GM04504 (cell line): Measurements from ENCODE around the gene MAPK14.

Experiments used
- DNase-seq: peaks from one replicate; pipeline ENCODE4 v3.0.0-alpha.2; 2012; ENCODE audit warnings: low read depth

MAPK14 gene

DNA sequence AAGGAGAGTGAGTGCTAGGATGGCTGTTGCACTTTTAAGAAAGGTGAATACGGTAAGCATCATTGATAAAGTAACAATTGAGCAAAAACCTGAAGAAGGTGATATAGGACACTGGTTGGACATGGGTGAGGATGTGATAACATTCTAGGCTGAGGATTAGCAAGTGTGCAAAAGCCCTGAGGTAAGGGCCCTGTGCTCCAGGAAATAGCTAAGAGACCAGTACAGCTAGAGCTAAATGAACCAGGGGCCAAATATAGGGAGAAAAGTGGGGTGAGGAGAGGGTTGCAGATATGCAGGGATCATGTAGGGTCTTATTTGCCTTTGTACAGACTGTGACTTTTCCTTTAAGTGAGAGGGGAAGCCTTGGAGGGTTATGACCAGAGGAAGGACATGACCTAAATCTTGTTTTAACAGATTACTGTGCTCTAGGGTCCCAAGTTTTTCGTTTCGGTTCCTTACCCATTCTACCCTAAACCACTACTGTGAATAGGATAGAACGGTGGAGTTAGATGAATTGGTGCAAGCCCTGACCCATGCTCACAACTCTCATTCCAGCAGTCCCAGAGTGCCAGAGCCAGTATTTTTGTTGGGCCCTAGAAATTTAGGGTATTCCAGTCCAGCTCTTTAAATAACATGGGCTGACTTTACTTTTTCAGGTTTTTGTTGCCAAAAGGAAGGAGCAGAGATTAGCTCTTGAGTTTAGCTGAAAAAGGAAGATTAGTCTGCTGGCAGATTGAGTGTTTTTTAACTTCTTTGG lies 10.7 kb downstream of the MAPK14 start:
- no peak for DNase-seq

DNA sequence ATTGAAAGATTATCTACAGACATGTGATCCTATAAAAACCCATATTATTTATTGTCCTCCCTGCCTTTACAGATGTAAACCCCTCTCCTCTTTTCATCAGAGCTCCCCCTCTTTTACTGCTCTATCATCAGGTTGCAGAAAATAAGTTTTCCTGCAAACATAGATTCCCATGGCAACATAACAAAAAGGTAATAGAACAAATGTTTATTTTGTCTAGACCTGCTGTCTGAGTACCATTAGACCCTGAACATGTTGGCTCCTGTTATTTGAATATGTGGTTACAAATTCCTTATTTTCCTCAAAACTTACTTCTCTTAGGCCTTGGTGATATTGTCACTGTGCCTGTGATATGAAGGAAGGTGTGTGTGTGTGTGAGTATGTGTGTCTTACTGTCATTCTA lies 11.5 kb downstream of the MAPK14 start:
- DNase-seq, result no peak

DNA sequence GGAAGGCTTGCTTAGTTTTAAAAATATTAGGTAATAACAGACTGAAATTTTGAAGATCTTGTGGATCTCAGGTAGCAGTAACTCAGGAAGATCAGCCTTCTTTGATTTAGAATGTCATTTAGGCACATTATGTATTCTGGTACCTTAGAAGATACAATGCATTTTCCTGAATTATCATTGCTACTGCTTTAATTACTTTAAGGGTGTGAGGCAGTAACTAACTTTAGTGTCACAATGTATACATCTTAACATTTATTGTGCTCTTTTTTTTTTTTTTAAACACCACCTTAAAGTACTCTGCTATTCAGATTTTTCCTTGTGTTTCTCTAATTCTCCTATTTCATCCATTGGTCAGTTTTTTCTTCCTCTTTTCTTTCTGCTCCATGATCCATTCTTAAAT lies 13.3 kb downstream of the MAPK14 start:
- no peak for DNase-seq

DNA sequence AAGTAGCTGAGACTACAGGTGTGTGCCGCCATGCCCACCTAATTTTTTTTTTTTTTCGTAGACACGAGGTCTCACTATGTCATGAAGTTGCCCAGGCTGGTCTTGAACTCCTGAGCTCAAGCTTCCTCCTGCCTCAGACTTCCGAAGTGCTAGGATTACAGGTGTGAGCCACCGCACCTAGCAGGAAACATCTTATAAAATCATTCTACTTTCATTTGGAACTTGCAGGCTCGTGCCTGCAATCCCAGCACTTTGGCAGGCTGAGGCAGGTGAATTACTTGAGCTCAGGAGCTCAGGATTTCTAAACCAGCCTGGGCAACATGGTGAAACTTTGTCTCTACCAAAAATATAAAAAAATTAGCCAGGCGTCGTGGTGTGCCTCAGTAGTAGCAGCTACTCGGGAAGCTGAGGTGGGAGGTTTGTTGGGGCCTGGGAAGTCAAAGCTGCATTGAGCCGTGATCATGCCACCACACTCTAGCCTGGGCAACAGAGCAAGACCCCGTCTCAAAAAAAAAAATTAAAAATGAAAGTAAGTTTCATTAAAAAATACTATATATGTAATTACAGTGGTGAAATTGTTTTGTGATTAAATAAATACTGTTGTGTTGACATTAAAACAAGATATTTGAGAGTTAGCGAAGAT lies 15.1 kb downstream of the MAPK14 start:
- DNase-seq, result no peak

DNA sequence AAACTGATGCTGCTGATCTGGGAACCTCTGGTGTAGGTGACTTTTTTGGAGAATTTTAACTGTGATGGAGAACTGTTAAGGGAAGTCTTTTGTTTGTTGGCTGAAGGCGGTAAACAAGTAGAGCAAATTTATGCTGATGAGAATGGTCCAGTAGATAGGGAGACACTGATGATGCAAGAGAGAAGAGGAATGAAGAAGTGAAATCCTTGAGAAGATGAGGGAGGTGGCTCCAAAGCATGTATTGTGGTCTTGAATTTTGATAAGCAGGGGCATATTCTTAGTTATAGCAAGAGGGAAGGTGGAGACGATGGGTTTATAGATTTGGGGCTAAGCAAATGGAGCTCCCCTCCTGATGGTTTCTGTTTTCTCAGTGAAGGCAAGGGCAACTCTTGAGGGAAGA lies 22.0 kb downstream of the MAPK14 start:
- DNase-seq, result no peak

DNA sequence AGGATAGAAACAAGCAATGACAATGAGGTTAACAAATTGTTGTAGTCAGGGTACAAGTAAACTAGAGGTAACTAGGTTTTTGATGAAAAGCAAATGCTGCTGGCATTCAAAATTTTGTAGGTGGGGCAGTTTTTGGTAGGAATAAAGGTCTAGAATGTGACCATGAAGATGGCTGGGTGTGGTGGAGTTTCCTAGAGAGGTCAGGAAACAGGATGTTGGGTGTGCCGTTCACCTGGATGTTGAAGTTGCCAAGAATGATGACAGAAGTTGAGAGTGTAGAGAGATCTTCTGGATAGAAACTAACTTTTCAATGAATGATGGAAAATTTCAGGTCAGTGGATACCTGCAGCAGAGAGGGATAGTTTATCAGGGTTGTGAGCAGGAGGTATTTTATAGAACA lies 22.7 kb downstream of the MAPK14 start:
- DNase-seq, result no peak

DNA sequence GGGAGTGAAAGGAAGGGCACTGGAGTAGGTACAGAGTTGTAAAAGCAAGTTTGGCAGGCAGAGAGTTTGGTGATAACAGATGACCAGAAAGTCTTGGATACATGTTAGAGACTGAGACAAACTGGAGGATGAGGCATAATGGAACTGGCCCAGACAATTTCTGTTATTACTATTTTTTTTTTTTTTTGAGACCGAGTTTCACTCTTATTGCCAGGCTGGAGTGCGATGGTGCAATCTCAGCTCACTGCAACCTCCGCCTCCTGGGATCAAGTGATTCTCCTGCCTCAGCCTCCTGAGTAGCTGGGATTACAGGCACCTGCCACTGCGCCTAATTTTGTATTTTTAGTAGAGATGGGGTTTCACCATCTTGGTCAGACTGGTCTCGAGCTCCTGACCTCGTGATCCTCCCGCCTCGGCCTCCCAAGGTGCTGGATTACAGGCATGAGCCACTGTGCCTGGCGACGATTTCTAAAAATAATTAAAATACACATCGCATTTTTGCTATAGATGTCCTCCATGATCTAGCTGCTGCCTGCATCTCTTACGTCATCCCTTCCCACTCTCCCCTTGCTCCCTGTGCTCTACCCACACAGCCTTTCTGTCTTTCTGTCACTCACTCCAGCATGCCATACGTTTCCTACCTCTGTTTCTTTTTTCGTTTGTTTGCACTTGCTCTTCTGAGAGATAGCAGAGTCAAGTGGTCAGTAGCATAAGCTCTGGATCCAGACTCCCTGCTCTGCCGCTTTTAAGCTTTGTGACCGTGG lies 23.5 kb downstream of the MAPK14 start:
- DNase-seq, result no peak

DNA sequence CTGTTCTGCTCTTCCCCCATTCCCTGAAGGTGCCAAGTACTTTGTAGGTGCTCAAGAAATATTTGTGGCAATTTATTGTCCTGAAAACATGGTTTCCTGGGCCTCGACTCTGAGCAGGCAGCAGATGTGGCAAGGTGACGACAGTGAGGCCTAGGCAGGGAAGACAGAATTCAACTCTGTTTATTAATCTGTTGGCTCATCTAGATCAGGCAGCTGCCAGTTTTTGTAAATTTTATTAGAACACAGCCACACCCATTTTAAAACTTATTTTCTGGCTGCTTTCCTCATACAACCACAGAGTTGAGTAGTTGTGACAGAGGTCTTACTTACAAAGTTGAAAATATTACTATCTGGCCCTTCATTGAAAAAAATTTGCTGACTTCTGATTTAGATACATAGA lies 24.5 kb downstream of the MAPK14 start:
- no peak for DNase-seq

DNA sequence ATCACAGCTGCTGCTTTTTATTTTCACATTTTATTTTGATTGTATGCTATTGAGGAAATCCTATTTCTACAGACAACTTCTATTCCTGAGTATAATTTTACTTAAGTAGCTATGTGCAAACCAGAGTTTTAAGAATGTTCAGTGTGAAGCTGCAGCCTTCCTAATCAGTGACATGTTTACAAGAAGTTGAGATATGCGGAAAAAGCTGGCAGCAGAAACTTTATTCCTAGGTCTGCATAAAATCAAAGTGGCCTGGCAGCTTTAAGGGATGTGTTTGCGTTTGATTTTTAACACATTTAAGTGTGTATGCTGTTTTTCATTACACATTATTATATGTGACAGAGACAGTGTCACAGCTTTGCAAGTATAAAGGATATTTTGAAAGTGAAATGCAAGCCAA lies 26.3 kb downstream of the MAPK14 start:
- DNase-seq, result no peak

DNA sequence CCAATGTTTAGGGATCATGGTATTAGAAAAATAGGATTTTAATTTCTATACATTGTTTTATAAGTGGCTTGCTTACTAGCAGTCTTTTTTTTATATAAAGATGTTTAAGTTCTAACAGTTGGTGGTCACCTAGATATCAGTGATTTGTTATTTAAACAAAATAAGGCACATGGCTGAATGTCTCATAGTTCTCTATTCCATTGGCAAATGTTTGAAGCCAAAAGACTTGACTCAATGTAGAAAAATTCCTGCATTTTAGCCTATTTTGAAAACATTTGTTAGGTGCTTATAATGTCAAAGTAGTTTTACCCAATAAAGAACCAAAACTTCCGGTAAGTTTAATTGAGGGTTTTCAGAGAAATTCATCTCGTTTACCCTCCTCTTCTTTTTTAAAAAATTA lies 26.8 kb downstream of the MAPK14 start:
- DNase-seq, result no peak

DNA sequence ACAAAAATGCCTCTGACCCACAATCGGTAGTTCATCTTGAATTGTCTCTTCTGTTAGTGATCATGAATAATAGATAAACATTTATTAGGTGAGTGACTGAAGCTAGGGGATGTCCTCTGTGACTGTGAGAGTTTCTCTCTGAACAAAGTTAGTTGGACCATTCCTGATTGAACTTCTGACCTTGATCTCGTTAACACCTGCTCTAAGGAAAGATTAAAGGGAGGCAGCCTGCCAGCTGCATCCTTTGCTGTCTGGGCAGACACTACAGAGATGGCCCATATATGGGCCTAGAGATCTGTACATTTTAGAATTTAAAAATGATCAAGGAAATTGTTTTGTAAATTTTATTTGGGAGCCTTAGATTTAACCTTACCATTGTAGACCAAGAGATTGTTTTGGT lies 27.3 kb downstream of the MAPK14 start:
- DNase-seq, result no peak

DNA sequence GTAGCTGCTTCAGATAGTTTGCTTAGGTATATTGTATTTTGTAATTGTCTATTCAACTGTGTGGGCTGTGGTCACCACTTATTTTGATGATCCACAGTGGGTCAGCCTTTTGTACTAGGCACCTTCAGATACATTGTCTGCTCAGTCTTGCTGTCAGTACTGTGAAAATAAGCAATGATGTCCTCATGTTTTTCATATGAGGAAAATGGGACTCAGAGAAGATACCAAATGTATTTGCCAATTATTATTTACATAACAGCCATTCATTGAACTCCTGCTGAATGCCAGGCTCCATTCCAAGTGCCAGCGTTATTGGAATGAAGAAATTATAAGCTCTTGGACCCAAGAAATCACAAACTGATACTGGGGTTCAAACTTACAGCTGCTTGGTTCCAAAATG lies 28.6 kb downstream of the MAPK14 start:
- DNase-seq, result no peak

DNA sequence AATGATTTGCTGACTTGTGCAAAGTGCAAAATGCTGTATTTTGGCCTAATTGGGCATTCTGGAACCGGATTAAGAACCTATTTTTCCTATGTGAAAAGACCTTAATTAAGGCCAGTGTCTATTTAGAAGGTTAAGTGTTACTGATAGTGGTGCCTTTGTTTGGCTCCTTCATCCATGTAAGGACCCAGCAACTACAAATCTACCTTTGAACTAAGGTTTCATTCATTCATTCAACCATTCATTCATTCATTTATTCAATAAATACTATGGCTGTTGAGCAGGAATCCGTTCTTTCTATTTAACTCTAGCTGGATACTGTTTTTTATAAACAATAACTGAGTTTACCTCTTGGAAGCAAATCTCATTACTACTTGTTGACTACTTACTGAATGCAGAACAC lies 33.6 kb downstream of the MAPK14 start:
- DNase-seq, result no peak

DNA sequence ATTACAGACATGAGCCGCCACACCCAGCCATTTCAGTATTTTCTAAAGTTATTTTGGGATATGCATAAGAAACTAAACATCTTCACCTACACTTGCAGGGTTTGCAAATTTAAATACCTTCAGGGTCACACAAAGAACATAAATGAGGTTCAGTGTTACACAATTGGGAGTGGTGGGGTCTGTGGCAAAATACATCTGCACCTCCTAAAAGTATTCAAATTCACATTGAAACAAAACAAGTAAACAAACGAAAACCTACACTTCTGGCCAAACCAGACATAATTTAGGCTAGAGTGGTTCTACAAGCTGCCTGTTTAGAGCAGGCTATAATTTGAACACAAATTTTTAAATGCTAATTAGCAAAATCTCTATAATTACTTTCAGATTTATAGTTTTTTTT lies 34.6 kb downstream of the MAPK14 start:
- DNase-seq, result no peak

DNA sequence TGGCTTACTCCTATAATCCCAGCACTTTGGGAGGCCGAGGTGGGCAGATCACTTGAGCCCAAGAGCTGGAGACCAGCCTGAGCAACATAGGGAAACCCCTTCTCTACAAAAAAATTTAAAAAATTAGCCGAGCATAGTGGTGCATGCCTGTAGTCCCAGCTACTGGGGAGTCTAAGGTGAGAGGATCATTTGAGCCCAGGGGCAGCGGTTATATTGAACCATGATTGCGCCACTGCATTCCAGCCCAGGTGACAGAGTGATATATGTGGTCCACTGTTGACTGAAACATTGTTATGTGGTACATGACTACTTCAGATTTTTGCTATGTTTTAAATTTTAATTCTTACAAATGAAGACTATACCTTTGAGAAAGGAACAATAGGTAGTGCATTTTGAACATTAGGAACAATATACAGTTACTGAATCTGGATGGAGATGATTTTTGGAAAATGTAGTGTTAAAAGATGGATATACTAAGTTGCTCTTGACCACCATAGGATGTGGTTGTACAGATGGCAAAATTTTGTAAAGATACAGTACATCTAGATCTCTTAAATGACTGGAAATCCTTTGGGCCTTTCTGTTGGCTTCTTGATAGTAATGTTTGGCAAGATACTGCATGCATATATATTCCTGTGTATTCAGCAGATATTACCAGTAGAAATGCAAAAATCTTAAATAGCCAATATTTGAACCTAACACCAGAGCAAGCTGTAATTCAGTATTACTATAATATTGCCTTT lies 35.9 kb downstream of the MAPK14 start:
- no peak for DNase-seq

DNA sequence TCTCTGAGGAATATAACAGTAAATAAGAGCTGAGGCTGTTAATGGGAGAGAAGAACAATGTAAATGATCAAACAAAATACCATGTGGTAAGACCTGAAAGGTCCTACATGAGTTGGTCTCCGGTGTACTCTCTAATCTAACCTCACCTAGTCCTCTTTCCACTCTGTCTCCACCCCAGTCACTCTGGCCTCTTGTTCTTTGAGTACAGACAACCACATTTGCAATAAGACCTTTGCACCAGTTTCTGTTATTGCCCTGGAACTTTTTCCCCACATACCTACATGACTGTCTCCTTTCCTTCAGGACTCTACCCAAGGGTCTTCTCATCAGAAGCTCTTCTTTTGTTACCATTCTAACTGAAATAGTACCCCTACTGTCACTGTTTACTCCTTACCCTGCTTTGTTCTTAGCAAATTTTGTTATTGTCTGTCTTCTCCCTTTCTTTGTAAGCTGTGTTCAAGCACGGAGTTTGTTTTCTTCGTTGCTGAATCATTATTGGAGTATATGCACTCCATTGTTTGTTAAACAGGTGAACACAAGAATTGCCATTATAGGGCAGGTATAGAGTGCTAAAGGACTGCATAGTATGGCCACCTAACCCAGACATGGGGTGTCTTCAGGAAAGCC lies 37.3 kb downstream of the MAPK14 start:
- DNase-seq, result no peak

DNA sequence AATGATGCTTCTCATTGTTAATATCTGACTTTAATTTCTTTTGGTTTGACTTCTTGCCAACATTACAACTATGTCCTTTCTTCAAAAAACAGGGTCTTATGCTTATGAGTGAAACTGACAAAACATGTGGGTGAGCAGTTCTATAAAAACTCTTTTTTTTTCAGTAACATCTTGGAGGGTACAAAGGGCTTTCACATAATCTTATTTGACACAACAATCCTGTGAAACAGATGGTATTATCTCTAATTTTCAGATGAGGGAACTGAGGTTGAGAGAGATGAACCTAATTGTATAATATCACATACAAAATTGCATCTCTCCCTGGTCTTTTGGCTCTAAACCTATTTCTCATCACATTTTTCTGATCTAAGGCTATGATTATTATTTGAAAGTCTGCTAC lies 38.3 kb downstream of the MAPK14 start:
- DNase-seq, result no peak

DNA sequence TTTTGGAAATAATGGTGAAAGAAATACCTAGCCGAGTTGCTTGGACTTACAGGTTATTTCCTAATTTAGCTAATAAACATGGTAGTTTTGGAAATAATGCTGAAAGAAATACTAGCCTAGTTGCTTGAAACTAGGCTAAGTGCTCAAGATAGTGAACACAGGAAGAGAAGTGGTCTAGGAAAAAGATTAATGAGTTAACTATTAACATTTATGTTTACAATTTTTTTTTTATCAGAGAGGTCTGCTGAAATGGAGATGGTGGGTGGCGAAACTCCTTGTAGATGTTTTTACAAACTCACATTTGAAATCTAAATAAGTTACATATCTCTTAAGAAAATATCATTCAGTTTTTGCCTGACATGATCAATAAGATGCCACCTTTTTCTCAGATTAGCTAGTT lies 39.2 kb downstream of the MAPK14 start:
- no peak for DNase-seq

DNA sequence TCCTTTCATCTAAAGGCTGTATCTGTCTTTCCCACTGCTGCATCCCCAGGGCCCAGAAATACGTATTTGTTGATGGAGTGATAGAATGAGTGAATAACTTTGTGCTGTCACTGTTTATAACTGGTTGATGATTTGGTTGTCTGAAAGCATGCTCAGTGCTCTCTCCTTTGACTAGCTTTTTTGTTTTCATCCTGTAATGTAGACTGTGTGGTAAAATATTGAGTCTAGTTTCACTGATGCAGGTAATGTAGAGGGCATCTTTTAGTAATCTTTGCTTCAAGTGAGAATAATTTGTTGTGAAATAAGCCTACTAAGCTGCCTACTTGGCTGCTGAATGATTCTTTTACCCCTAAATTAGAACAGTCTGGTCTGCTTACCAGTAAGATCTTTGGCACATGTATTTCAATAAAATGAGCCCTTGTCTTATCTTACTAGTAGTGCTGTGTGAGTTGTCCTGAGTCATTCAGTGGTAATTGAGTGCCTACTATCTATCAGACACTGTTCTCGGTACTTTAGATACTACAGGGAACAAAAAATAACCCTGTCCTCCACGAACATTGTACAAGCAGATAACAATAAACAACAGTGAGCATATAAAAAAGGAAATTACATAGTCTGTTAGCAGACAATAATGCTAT lies 39.9 kb downstream of the MAPK14 start:
- no peak for DNase-seq

DNA sequence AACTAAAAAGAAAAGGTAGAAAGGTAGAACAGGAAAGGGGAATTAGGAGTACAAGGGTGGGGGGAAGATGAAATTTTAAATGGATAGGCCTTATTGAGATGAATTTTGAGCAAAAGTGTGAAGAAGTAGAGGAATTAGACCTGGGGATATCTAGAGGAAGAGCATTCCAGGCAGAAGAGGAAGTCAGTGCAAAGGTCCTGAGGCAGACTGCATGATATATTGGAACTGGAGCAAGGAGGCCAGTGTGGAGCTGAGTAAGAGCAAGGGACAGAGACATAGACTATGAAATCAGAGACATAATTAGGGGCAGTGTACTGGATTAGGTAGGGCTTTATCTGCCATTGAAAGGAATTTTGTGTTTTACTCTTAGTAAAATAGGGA lies 40.4 kb downstream of the MAPK14 start:
- DNase-seq, result no peak

DNA sequence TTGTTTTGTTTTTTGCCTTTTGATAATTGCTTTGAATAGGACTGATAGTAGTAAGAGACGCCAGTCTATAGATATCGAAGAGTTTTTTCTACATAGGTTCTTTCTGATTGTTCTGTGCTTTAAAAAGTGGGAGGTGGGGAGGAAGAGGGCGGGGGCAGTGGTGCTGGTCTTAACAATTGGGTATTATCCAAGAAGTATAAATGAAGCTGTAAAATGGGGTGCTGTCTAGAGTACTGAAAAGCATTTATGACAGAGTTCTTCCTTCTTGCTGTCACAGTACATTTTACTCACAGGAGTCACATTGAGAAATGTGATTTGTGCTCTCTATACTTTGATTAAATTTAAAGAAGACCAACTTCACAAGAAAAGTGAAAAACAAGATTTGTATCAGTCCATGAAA lies 41.0 kb downstream of the MAPK14 start:
- no peak for DNase-seq

DNA sequence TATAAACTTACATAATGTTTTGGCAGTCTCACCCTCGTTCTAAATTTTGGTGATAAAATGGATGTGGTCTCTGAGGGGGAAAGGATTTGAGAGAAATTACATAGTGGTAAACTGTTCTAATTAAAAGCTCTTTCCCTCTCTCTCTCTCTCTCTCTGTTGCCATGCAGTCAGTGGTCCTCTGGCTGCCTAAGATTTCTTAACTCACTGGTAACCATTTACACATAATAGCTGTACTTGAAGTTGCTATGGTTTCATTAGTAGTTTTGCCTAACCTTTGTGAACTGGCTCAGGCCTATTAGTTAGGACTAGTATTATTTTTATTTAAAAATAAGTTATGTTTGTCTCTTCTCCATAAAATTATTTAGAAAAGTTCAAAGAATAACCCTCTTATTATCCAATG lies 42.0 kb downstream of the MAPK14 start:
- no peak for DNase-seq
